MV-4-11 (cell line): ENCODE results near the gene CNOT2.
A peak's percentile ranks its signal among the peaks of the same experiment; 100 is the strongest.

ENCODE experiments used
- DNase-seq: peaks from one replicate; lab custom pipeline; 2025; lab: John Stamatoyannopoulos, UW

The CNOT2 gene

GRCh38 chr12:70242695-70243509 is at the start of gene CNOT2:
Gene CNOT2 (plus strand): TSS chr12:70243433. CDS start chr12:70278227, 34,794 bp downstream.
- DNase-seq = peak; percentile 80

- DNase-seq = no peak
Observed at GRCh38 chr12:70194076-70194475, 49.2 kb upstream of the CNOT2 start.

- DNase-seq = peak; percentile 74
Observed at GRCh38 chr12:70196811-70197281, 46.4 kb upstream of the CNOT2 start.

- DNase-seq = no peak
Observed at GRCh38 chr12:70197345-70197744, 45.9 kb upstream of the CNOT2 start.

GRCh38 chr12:70213707-70214106 is 29.5 kb upstream of the CNOT2 start:
- no peak for DNase-seq

- no peak for DNase-seq
Observed at GRCh38 chr12:70214972-70215617, 28.1 kb upstream of the CNOT2 start.

- no peak for DNase-seq
Observed at GRCh38 chr12:70217416-70217815, 25.8 kb upstream of the CNOT2 start.

- DNase-seq = no peak
Observed at GRCh38 chr12:70221626-70222025, 21.6 kb upstream of the CNOT2 start.

GRCh38 chr12:70227911-70228310 is 15.3 kb upstream of the CNOT2 start:
- DNase-seq = no peak

- DNase-seq = no peak
Observed at GRCh38 chr12:70230934-70231606, 12.2 kb upstream of the CNOT2 start.

GRCh38 chr12:70236990-70237389 is 6.2 kb upstream of the CNOT2 start:
- no peak for DNase-seq

GRCh38 chr12:70240673-70241072 is 2.6 kb upstream of the CNOT2 start:
- peak; percentile 36 for DNase-seq

GRCh38 chr12:70241845-70242244 is 1.4 kb upstream of the CNOT2 start:
- no peak for DNase-seq

- DNase-seq = peak; percentile 48
Observed at GRCh38 chr12:70243510-70244371, 508 bp downstream of the CNOT2 start.

- DNase-seq = peak; percentile 12
Observed at GRCh38 chr12:70244409-70244808, 1.2 kb downstream of the CNOT2 start.

GRCh38 chr12:70245458-70245857 is 2.2 kb downstream of the CNOT2 start:
- no peak for DNase-seq

- no peak for DNase-seq
Observed at GRCh38 chr12:70246580-70246979, 3.3 kb downstream of the CNOT2 start.

- peak; percentile 24 for DNase-seq
Observed at GRCh38 chr12:70247653-70248199, 4.5 kb downstream of the CNOT2 start.

GRCh38 chr12:70248876-70249275 is 5.6 kb downstream of the CNOT2 start:
- DNase-seq = no peak

- no peak for DNase-seq
Observed at GRCh38 chr12:70249903-70250302, 6.7 kb downstream of the CNOT2 start.

- DNase-seq = no peak
Observed at GRCh38 chr12:70251226-70251625, 8.0 kb downstream of the CNOT2 start.
